ENCODE measurements around the gene CYTH4. TPM values are rescaled to one million over a fixed set of nuclear protein-coding genes. Genes with fewer than 3 reads are reported as not detected.

The CYTH4 gene
- total and polyA plus RNA-seq, 5 donors, result 2.6 to 7.0 (median 5.5) TPM

GRCh38 chr22:37306494-37306829 lies 24.2 kb downstream of the CYTH4 start:
- intact Hi-C loops (cut with DNase I), result no loop called here
- H3K27ac ChIP-seq (ENCODE audit: low read length), result peak overlapping the region; percentile 21
- no peak overlapping the region for H3K4me3 ChIP-seq (ENCODE audit: low read length)
- ATAC-seq, result no peak
- H3K27me3 ChIP-seq (ENCODE audit: control insufficient read depth, insufficient read depth), result no peaks in the 10 kb centered on the region
- WGBS, result 70% methylated on average over 6 of the region's 6 CpGs
- DNase-seq, result no peak
- no peaks in the 10 kb centered on the region for H3K9me3 ChIP-seq (ENCODE audit: control insufficient read depth, low read length)
- H3K4me1 ChIP-seq (ENCODE audit: control insufficient read depth, insufficient read depth, low read length), result peaks cover 7% of the 10 kb centered on the region

GRCh38 chr22:37308385-37309200 lies 26.3 kb downstream of the CYTH4 start:
- DNase-seq, result no peak
- ATAC-seq, result no peak
- Histone ChIP-seq H3K4me1 (ENCODE audit: control insufficient read depth, insufficient read depth, low read length) (peaks cover 7% of the 10 kb centered on the region), H3K27ac (ENCODE audit: low read length) (peak overlapping the region; percentile 18), H3K27me3 (ENCODE audit: control insufficient read depth, insufficient read depth) (no peaks in the 10 kb centered on the region), H3K9me3 (ENCODE audit: control insufficient read depth, low read length) (no peaks in the 10 kb centered on the region), H3K4me3 (ENCODE audit: low read length) (no peak overlapping the region)
- intact Hi-C loops (cut with DNase I), result no loop called here
- 93% methylated on average over 18 of the region's 18 CpGs for WGBS

- Histone ChIP-seq H3K9me3 (ENCODE audit: control insufficient read depth, low read length) (no peaks in the 10 kb centered on the region), H3K4me1 (ENCODE audit: control insufficient read depth, insufficient read depth, low read length) (peaks cover 7% of the 10 kb centered on the region), H3K27me3 (ENCODE audit: control insufficient read depth, insufficient read depth) (no peaks in the 10 kb centered on the region), H3K4me3 (ENCODE audit: low read length) (no peak overlapping the region), H3K27ac (ENCODE audit: low read length) (no peak overlapping the region)
- DNase-seq (peak in 1 of 3 donors; percentile 58), ATAC-seq (no peak)
- 72% methylated on average over 26 of the region's 26 CpGs for WGBS
- intact Hi-C loops (cut with DNase I), result loop anchor here in 1 of 4 donors (10.0 kb wide), 1 partner anchor 115 kb away; the partner anchor contains the start of gene ELFN2
These were observed 27.1 kb downstream of the CYTH4 start for GRCh38 chr22:37309211-37310074.

- intact Hi-C loops (cut with DNase I), result loop anchor here in 1 of 4 donors (10.0 kb wide), 1 partner anchor 115 kb away; the partner anchor contains the start of gene ELFN2
- Histone ChIP-seq H3K27ac (ENCODE audit: low read length) (no peak overlapping the region), H3K27me3 (ENCODE audit: control insufficient read depth, insufficient read depth) (no peaks in the 10 kb centered on the region), H3K9me3 (ENCODE audit: control insufficient read depth, low read length) (no peaks in the 10 kb centered on the region), H3K4me1 (ENCODE audit: control insufficient read depth, insufficient read depth, low read length) (peaks cover 7% of the 10 kb centered on the region), H3K4me3 (ENCODE audit: low read length) (no peak overlapping the region)
- DNase-seq, result no peak
- no peak for ATAC-seq
- 68% methylated on average over 11 of the region's 11 CpGs for WGBS
These were observed 27.8 kb downstream of the CYTH4 start for GRCh38 chr22:37310075-37310606.

- no peak overlapping the region for H3K27ac ChIP-seq (ENCODE audit: low read length)
- intact Hi-C loops (cut with DNase I), result loop anchor here in 1 of 4 donors (10.0 kb wide), 1 partner anchor 114 kb away; the partner anchor contains the start of gene ELFN2
- H3K4me1 ChIP-seq (ENCODE audit: control insufficient read depth, insufficient read depth, low read length), result peaks cover 7% of the 10 kb centered on the region
- DNase-seq (peak in 1 of 3 donors; percentile 69), ATAC-seq (peak in 1 of 2 donors; percentile 6)
- no peak overlapping the region for H3K4me3 ChIP-seq (ENCODE audit: low read length)
- WGBS, result 86% methylated on average over 25 of the region's 25 CpGs
- no peaks in the 10 kb centered on the region for H3K9me3 ChIP-seq (ENCODE audit: control insufficient read depth, low read length)
- H3K27me3 ChIP-seq (ENCODE audit: control insufficient read depth, insufficient read depth), result no peaks in the 10 kb centered on the region
These were observed 28.7 kb downstream of the CYTH4 start for GRCh38 chr22:37310815-37311595.

GRCh38 chr22:37311761-37312312 lies 29.5 kb downstream of the CYTH4 start:
- Histone ChIP-seq H3K4me3 (ENCODE audit: low read length) (no peak overlapping the region), H3K27me3 (ENCODE audit: control insufficient read depth, insufficient read depth) (no peaks in the 10 kb centered on the region), H3K9me3 (ENCODE audit: control insufficient read depth, low read length) (no peaks in the 10 kb centered on the region), H3K4me1 (ENCODE audit: control insufficient read depth, insufficient read depth, low read length) (peaks cover 7% of the 10 kb centered on the region), H3K27ac (ENCODE audit: low read length) (no peak overlapping the region)
- 94% methylated on average over 19 of the region's 19 CpGs for WGBS
- intact Hi-C loops (cut with DNase I), result loop anchor here in 1 of 4 donors (10.0 kb wide), 1 partner anchor 113 kb away; the partner anchor contains the start of gene ELFN2
- no peak for ATAC-seq
- no peak for DNase-seq

GRCh38 chr22:37312549-37313183 lies 30.4 kb downstream of the CYTH4 start:
- Histone ChIP-seq H3K4me3 (ENCODE audit: low read length) (no peak overlapping the region), H3K9me3 (ENCODE audit: control insufficient read depth, low read length) (no peaks in the 10 kb centered on the region), H3K27ac (ENCODE audit: low read length) (no peak overlapping the region), H3K4me1 (ENCODE audit: control insufficient read depth, insufficient read depth, low read length) (peaks cover 6% of the 10 kb centered on the region), H3K27me3 (ENCODE audit: control insufficient read depth, insufficient read depth) (no peaks in the 10 kb centered on the region)
- intact Hi-C loops (cut with DNase I), result loop anchor here in 1 of 4 donors (10.0 kb wide), 1 partner anchor 112 kb away; the partner anchor contains the start of gene ELFN2
- ATAC-seq (no peak), DNase-seq (no peak)
- 91% methylated on average over 9 of the region's 9 CpGs for WGBS

GRCh38 chr22:37313376-37314314 lies 31.3 kb downstream of the CYTH4 start:
- Histone ChIP-seq H3K27ac (ENCODE audit: low read length) (no peak overlapping the region), H3K27me3 (ENCODE audit: control insufficient read depth, insufficient read depth) (no peaks in the 10 kb centered on the region), H3K4me1 (ENCODE audit: control insufficient read depth, insufficient read depth, low read length) (no peaks in the 10 kb centered on the region), H3K4me3 (ENCODE audit: low read length) (no peak overlapping the region), H3K9me3 (ENCODE audit: control insufficient read depth, low read length) (no peaks in the 10 kb centered on the region)
- WGBS, result 50% methylated on average over 25 of the region's 25 CpGs
- DNase-seq (no peak), ATAC-seq (no peak)
- intact Hi-C loops (cut with DNase I), result loop anchor here in 1 of 4 donors (10.0 kb wide), 1 partner anchor 111 kb away; the partner anchor contains the start of gene ELFN2

Measured in right cardiac atrium (tissue), 5 donors.